Right lobe of liver (tissue), 4 donors: Measurements from ENCODE around the gene STING1.
"Not testable (repeated sequence)": the region's sequence is repeated elsewhere in the genome, so short reads cannot be mapped to it uniquely, and the experiment has no call there.

ENCODE experiments used
- POLR2A ChIP-seq: fragments of 450-650 bp; IDR thresholded peaks from one replicate; pipeline ENCODE4 v1.6.1; 2017; ENCODE audit warnings: antibody characterized with exemption, mild to moderate bottlenecking
- TF ChIP-seq, protein P1 (sequence below), 4 donors: fragments of 200-600 bp in 3 of 4; fragments of 450-650 bp in 1 of 4; IDR thresholded peaks; one replicate each; pipeline versions ENCODE4 v1.5.1 to v1.8.0; 2016 to 2022; ENCODE audit warnings: antibody characterized with exemption in 4 of 4, mild to moderate bottlenecking in 2 of 4
- donor health status: DM: no; HTN: no; CAD: no.
- donor health status: DM: no; HTN: no; CAD: no.
- donor health status: DM: no; HTN: yes; CAD: no.

DNA sequence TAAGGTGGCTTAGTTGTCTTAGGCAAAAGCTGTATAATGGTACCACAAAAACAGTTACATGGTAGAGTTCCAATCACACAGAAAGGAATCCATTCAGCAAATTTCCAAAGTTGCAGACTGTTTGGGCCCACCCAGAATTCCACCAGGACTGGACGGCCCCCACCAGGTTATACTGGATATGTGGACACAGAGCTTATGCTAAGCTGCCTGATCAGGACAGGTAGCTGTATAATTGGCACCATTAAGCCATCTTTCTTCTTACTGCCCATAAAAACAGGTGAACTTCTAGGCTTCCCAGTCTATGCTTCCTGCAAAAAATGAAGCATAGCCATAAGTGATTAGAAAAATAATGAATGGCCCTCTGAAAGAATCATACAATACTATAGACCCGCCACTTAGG, 47.5 kb upstream of the STING1 start:
- TF ChIP-seq, protein P1, sequence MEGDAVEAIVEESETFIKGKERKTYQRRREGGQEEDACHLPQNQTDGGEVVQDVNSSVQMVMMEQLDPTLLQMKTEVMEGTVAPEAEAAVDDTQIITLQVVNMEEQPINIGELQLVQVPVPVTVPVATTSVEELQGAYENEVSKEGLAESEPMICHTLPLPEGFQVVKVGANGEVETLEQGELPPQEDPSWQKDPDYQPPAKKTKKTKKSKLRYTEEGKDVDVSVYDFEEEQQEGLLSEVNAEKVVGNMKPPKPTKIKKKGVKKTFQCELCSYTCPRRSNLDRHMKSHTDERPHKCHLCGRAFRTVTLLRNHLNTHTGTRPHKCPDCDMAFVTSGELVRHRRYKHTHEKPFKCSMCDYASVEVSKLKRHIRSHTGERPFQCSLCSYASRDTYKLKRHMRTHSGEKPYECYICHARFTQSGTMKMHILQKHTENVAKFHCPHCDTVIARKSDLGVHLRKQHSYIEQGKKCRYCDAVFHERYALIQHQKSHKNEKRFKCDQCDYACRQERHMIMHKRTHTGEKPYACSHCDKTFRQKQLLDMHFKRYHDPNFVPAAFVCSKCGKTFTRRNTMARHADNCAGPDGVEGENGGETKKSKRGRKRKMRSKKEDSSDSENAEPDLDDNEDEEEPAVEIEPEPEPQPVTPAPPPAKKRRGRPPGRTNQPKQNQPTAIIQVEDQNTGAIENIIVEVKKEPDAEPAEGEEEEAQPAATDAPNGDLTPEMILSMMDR (IDR thresholded peaks at IDR 0.05), result not testable (repeated sequence)
- TF ChIP-seq POLR2A, result not testable (repeated sequence)
